MM.1S (cell line): ENCODE results near the gene UBAC1.

Source experiments
- CTCF ChIP-seq: fragments of 300-600 bp; sonication (generic); IDR thresholded peaks from 2 replicates; pipeline ENCODE4 v1.5.1; 2016; ENCODE audit warnings: antibody characterized with exemption, low read length, mixed read lengths
- EZH2 ChIP-seq: fragments of 300-600 bp; sonication (generic); optimal IDR thresholded peaks from 2 replicates; pipeline ENCODE3; 2017; ENCODE audit warnings: low read depth, mild to moderate bottlenecking, antibody characterized with exemption, low read length, mixed read lengths

- TF ChIP-seq CTCF (no peak), EZH2 (no peak)
Measured at GRCh38 chr9:135890190-135891026, 70.8 kb downstream of the UBAC1 start.
